ENCODE results near the gene ZC3HAV1.
A peak's percentile ranks its signal among the peaks of the same experiment; 100 is the strongest.
"Not testable (repeated sequence)": the region's sequence is repeated elsewhere in the genome, so short reads cannot be mapped to it uniquely, and the experiment has no call there.

The ZC3HAV1 gene

GRCh38 chr7:139112316-139112715, 2.8 kb upstream of the ZC3HAV1 start:
- no peak for DNase-seq

DNA sequence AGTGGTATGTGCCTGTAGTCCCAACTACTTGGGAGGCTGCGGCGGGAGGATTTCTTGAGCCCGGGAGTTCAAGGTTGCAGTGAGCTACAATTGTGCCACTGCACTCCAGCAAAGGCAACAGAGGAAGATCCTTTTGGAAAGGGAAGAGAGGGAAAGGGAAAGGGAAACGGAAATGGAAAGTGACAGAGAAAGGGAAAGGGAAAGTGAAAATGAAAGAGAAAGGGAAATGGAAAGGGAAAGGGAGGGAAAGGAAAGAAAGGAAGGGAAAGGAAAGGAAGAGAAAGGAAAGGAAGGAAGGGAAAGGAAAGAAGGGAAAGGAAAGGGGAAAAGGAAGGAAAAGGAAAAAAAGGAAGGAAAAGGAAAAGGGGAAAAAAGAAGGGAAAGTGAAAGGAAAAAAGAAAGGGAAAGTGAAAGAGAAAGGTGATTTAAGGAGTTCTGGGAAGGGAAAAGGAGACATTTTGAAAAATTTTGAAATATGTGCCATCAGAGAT, 2.3 kb upstream of the ZC3HAV1 start:
- DNase-seq = no peak

- no peak for DNase-seq
Observed at GRCh38 chr7:139111147-139111546, 1.6 kb upstream of the ZC3HAV1 start.

DNA sequence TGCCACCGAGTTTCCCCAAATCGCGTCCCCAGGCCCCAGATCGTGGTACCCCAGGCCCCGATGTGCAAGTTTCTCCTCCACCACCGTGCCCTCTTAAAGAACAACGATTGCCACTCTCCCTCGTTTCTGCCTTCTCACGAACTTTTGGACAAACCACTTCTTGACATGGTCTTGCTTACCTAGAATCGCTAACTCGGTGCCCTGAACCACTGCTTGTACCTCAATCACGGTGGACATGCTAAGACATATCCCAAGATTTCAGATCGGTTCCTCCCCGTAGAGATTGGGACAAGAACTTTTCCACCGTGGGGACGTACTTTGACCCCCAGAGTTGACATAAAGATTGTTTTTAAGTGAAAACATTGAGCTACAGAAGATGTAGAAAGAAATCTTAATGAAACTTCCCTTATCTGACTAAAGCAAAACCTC, 477 bp upstream of the ZC3HAV1 start:
- DNase-seq = no peak

DNA sequence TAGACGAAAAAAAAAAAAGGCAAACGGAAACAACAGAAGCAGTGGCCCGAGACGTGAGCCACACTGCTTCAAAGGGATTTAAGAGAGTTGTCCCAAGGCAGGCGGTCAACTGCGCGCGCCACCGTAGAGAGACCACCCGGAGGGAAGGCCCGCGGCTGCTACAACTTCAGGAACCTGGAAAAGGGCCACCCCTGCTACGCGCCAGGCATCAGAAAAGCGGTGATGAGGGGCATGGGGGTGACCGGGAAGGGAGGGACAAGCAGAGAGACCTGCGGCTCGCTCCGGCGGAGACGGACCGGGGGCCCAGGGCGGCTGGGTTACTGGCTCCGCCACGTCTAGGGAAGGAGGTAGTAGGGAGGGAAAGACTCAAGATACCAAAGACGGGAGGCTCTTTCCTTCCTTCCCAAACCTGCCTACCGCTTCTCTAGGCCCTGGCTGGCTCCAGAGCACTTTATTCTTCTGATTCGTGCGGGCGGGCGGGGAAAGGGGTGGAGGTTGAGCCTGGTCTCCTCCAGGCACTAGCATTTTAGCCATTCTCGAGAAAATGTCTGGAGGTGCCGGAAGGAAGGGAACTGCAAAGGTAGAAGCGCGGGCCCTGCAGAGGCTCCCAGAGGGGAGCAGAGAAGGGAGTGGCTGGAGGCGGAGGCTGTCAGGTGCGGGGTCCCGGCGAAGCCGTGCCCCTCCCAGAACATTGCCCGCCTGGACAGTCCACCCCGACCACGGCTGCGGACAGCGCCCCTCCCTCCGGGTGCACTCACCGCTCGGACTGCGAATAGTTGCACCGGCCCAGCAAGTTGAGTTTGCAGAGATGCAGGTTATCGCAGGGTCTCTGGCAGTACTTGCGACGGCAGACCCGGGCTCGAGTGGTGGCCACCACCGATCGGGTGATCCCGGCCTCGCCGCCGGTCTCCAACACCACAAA, 993 bp downstream of the ZC3HAV1 start:
- peak; percentile 52 for DNase-seq

- no peak for DNase-seq
Observed at GRCh38 chr7:139106959-139107358, 2.6 kb downstream of the ZC3HAV1 start.

- not testable (repeated sequence) for DNase-seq
Observed at GRCh38 chr7:139106227-139106626, 3.3 kb downstream of the ZC3HAV1 start.

- DNase-seq = no peak
Observed at GRCh38 chr7:139105484-139105883, 4.0 kb downstream of the ZC3HAV1 start.

DNA sequence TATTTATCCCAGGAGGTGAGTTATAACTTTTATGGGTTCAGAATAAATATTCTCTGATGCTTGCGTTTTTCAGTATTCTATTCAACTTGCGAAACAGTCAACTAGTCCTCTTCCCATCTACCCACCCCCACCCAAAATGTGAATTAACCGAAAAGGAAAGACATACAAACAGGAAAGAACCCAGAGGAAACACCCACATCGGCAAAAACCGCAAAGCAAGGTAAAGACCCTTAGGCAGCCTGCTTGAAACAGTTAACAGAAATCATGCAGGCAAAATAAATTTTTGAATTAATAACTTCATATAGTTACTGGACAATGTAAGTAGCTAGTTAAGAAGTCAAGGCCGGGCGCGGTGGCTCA, 5.4 kb downstream of the ZC3HAV1 start:
- DNase-seq = no peak

DNA sequence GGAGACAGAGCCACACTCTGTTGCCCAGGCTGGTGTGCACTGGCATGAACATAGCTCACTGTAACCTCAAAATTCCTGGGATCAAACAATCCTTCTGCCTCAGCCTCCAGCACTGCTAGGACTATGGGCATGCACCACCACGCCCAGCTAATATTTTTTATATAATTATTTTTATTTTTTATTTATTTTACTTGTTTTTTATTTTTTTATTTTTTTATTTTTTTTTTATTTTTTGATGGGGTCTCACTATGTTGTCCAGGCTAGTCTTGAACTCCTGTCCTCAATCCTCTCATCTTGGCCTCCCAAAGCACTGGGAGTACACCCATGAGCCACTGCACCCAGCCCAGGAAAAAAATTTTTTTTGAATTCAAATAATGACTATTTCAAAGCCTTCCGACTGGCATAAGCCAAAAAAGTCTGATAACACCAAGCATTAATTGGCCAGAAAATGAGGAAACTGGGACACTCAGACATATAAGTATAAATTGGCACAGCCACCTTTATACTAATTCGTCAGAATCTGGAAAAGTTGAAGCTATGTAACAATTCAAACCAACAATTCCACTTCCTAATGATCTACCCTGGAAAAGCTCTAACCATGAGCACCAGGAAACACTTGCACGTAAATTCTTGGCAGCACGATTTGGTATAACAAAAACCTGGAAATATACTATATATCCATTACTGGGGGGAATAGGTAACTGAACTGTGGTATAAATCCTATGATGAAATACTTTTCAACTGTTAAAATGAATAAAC, 6.3 kb downstream of the ZC3HAV1 start:
- no peak for DNase-seq

DNA sequence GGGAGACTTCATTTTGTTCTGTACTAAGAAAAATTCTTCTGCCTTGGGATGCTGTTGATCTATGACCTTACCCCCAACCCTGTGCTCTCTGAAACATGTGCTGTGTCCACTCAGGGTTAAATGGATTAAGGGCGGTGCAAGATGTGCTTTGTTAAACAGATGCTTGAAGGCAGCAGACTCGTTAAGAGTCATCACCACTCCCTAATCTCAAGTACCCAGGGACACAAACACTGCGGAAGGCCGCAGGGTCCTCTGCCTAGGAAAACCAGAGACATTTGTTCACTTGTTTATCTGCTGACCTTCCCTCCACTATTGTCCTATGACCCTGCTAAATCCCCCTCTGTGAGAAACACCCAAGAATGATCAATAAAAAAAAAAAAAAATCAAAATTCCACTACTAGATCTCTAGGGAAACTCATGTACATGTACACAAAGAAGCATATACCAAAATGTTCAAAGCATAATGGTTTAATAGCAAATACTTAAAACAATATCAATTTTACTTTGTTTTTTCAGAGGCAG, 7.8 kb downstream of the ZC3HAV1 start:
- DNase-seq = not testable (repeated sequence)

DNA sequence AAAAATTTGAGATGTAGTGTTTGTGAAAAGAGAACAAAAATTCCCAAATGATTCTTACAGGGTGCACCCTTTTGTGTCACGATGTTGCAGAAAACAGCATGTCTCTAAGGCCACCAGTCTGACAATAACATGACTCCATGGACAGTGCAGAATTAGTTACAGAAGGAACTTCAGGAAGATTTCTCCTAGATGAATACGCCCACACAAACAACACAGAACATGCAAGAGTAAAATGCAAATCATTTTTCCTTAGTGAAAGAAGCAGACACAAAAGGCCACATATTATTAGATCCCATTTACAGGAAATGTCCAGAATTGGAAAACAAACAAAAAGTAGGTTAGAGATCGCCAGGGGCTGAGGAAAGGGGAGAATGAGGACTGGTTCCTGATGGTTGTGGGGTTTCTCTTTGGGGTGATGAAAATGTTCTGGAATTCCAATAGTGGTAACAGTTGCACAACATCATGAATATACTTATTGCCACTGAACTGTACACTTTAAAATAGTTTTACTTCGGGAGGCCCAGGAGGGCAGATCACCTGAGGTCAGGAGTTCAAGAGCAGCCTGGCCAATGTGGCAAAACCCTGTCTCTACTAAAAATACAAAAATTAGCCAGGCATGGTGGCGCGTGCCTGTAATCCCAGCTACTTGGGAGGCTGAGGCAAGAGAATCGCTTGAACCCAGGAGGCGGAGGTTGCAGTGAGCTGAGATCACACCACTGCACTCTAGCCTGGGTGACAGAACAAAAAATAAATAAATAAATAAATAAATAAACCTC, 10.2 kb downstream of the ZC3HAV1 start:
- no peak for DNase-seq

GRCh38 chr7:139095194-139095659, 14.3 kb downstream of the ZC3HAV1 start:
- no peak for DNase-seq

- DNase-seq = no peak
Observed at GRCh38 chr7:139094596-139094995, 14.9 kb downstream of the ZC3HAV1 start.

- no peak for DNase-seq
Observed at GRCh38 chr7:139094030-139094429, 15.5 kb downstream of the ZC3HAV1 start.

DNA sequence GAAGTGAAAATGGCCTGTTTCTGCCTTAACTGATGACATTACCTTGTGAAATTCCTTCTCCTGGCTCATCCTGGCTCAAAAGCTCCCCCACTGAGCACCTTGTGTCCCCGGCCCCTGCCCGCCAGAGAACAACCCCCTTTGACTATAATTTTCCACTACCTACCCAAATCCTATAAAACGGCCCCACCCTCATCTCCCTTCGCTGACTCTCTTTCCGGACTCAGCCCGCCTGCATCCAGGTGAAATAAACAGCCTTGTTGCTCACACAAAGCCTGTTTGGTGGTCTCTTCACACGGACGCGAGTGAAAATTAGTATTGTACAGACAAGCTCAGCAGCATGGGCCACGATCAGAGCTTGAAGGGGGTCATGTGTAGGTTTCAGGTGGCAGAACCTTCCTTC, 16.0 kb downstream of the ZC3HAV1 start:
- DNase-seq = not testable (repeated sequence)

GRCh38 chr7:139092090-139092796, 17.3 kb downstream of the ZC3HAV1 start:
- no peak for DNase-seq

DNA sequence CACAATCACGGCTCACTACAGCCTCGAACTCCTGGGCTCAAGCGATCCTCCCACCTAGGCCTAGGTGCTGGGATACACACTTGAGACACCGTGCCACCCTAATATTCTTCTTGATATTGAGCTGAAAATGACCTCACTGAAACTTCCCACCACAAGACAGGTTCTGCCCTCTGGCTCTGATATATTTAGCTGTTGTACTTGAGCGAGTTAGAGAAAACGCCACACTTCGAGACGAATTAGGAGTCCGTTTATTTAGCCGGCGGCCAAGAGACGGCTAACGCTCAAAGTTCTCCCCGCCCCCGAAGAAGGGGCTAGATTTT, 17.9 kb downstream of the ZC3HAV1 start:
- DNase-seq = no peak

DNA sequence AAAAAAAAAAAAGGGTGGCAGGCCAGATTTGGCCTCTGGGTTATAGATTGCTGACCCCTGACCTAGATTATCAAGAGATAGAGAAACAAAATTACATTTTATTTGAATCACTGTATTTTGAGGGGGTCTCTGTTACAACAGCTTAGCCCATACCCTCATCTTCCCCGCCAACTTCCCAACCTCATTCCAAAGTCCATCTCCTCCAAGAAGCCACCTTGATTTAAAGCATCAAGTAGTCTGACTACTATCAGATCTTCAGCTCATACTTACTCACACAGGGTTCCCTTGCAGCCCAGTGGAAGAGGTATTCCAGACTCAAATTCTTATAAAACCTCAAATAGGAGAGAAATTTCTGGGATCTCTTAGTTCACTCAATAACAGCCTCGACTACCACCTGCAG, 20.4 kb downstream of the ZC3HAV1 start:
- DNase-seq = no peak

DNA sequence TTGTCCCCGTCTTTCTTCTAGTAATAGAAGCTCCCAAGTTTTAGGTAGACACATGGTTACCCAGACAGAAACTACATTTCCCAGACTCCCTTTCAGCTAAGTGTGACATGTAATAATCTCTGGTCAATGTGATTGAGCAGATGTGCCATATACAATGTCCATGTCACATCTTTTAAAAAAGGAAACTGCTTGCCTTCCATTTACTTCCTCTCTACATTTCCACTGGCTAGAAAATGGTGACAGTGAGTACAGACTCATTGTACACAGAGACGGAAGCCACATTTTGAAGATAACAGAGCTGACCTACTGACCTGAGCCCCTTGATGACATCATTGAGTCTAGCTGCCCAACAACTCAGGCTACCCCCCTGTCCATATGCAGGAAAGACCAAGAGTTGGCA, 21.3 kb downstream of the ZC3HAV1 start:
- DNase-seq = no peak

DNA sequence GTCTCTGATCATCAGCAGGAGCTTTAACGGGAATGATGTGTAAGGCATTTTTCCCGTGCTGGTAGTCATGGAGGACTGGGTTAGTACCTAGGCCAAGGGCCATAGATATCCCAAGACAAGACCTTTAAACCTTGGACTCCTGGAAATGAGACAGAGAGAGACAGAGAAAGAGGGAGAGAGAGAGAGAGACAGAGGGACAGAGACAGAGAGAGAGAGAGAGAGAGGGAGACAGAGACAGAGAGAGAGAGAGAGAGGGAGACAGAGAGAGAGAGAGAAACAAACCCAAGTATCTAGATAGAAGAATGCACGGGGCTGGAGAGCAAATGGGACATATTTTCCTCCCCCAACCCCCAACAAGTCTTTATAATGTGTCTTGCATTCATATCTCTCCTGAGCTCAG, 22.3 kb downstream of the ZC3HAV1 start:
- DNase-seq = no peak

DNA sequence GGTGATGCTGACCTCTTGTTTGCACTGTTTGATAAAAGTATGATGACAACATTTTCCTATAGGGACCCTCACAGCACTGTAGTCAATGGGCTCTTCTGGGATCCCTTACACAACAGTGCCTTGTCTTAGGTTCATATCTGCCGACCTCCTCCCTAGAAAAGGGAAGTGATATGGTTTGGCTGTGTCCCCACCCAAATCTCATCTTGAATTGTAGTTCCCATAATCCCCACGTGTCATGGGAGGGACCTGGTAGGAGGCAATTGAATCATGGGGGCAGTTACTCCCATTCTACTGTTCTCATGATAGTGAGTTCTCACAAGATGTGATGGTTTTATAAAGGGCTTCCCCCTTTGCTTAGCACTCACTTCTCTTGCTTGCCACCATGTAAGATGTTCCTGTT, 23.1 kb downstream of the ZC3HAV1 start:
- DNase-seq = no peak
